Right atrium auricular region (tissue), 2 donors: ENCODE results near the gene ERCC6. TPM values are rescaled to one million over a fixed set of nuclear protein-coding genes. Genes with fewer than 3 reads are reported as not detected.

ENCODE experiments used
- DNase-seq: peaks from one replicate; pipeline ENCODE4 v3.0.0-alpha.2; 2019; ENCODE audit warnings: low spot score
- H3K27ac ChIP-seq, 2 donors: fragments of 200-600 bp; sonication (generic); 1 replicate in 1 of 2; 2 replicates in 1 of 2; pipeline ENCODE4 v1.5.1; 2016 to 2019
- H3K27me3 ChIP-seq, 2 donors: fragments of 200-600 bp; sonication (generic); one replicate each; pipeline versions ENCODE4 v1.5.1 to v1.6.0; 2017 to 2019
- H3K36me3 ChIP-seq: fragments of 200-600 bp; sonication (generic); one replicate; pipeline ENCODE4 v1.5.1; 2016
- H3K4me1 ChIP-seq, 2 donors: fragments of 200-600 bp; sonication (generic); one replicate each; pipeline versions ENCODE4 v1.5.1 to v1.6.0; 2017 to 2019
- H3K4me3 ChIP-seq, 2 donors: fragments of 200-600 bp; sonication (generic); 1 replicate in 1 of 2; 2 replicates in 1 of 2; pipeline ENCODE4 v1.5.1; 2017 to 2019; ENCODE audit warnings: mild to moderate bottlenecking in 1 of 2, moderate library complexity in 1 of 2
- H3K9me3 ChIP-seq, 2 donors: fragments of 200-600 bp; sonication (generic); one replicate each; pipeline ENCODE4 v1.5.1; 2019
- CTCF ChIP-seq, 2 donors: fragments of 200-600 bp; sonication (generic); IDR thresholded peaks; one replicate each; pipeline ENCODE4 v1.5.1; 2019; ENCODE audit warnings: antibody characterized with exemption in 2 of 2
- total RNA-seq, 2 donors: library from RNA; depleted of rRNA; stranded (reverse); fragments of >200 nt; gene quantifications; one replicate each; pipeline ENCODE4 v1.1.0, GENCODE V29; 2016

Gene ERCC6
- total RNA-seq, 2 donors from 2014 or later = 11.5 to 12.0 TPM

- H3K4me1 ChIP-seq = no peaks in the 10 kb centered on the region
- DNase-seq = no peak
- H3K27me3 ChIP-seq = no peaks in the 10 kb centered on the region
- no peaks in the 10 kb centered on the region for H3K9me3 ChIP-seq
- TF ChIP-seq CTCF (IDR thresholded peaks at IDR 0.05) = no peak
- peaks cover 5% of the 10 kb centered on the region for H3K36me3 ChIP-seq
- H3K4me3 ChIP-seq = no peak overlapping the region
- H3K27ac ChIP-seq = no peak overlapping the region
Measured at GRCh38 chr10:49500412-49500811, 38.5 kb downstream of the ERCC6 start.

DNA sequence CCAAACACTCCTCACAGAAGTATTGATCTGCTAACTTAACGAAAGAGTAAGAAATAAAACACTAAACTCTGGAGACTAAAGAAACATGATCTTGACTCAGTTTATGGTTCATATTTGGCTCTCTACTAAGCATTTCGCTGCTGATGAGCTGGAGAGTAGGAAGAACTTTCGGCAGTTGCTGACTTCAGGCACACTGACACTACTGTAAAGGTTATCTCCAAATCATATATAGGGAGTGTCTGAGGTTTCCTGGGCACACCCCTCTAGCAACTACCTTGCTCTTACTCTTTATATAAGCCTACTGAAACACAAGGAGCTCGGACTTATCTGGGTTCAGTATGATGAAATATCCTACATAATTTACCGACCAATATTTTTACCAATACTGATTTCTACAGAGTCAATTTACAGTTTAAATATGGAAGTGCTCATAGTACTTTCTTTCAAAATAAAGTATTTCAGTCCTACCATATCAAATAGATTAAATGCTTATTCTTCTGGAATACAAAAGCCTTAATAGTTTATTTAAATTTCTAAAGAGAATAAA lies 39.5 kb downstream of the ERCC6 start:
- no peaks in the 10 kb centered on the region for H3K4me1 ChIP-seq
- no peak for DNase-seq
- H3K4me3 ChIP-seq = no peak overlapping the region
- H3K36me3 ChIP-seq = no peaks in the 10 kb centered on the region
- no peak for TF ChIP-seq CTCF (IDR thresholded peaks at IDR 0.05)
- no peak overlapping the region for H3K27ac ChIP-seq
- no peaks in the 10 kb centered on the region for H3K9me3 ChIP-seq
- no peaks in the 10 kb centered on the region for H3K27me3 ChIP-seq

DNA sequence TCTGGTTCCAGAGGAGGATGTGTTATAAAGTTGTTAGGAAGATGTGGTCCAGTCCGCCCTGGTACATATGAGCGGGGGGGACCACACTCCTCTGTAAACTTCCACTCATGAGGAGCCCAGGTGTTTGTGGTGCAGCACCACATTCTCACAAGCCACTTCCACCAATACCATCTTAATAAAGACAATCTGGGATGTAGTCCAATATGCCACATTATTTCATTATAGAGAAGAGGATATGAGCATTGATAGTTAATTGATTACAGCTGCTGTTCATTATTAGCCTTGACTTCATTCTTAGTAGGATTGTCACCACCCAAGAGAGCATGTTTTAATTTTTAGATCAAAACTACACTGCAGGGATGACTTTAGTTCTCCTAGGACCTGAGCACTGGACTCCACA lies 40.5 kb downstream of the ERCC6 start:
- no peak for TF ChIP-seq CTCF (IDR thresholded peaks at IDR 0.05)
- DNase-seq = no peak
- H3K36me3 ChIP-seq = no peaks in the 10 kb centered on the region
- H3K27ac ChIP-seq = no peak overlapping the region
- H3K9me3 ChIP-seq = no peaks in the 10 kb centered on the region
- H3K4me1 ChIP-seq = no peaks in the 10 kb centered on the region
- no peaks in the 10 kb centered on the region for H3K27me3 ChIP-seq
- H3K4me3 ChIP-seq = no peak overlapping the region

DNA sequence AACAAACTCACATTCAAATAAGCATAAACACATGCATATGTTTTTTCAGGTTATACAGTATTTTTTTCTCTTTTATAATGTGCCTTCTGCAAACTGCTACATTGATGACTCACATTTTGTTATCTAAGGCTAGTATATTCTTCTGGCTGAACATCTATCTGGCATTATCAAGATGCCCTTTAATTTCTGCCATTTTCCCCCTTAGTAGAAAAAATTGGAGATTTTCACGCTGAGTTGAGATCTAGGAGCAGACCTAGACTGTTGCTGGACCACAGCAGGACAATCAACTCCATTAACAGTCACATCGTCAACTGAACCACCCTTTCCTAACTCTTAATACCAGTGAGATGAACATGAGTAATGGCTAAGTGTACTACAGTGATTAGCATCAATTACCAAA lies 41.6 kb downstream of the ERCC6 start:
- no peak for TF ChIP-seq CTCF (IDR thresholded peaks at IDR 0.05)
- DNase-seq = no peak
- H3K27ac ChIP-seq = no peak overlapping the region
- H3K4me3 ChIP-seq = no peak overlapping the region
- H3K9me3 ChIP-seq = no peaks in the 10 kb centered on the region
- no peaks in the 10 kb centered on the region for H3K4me1 ChIP-seq
- no peaks in the 10 kb centered on the region for H3K27me3 ChIP-seq
- no peaks in the 10 kb centered on the region for H3K36me3 ChIP-seq

- Histone ChIP-seq H3K4me1 (no peaks in the 10 kb centered on the region), H3K9me3 (no peaks in the 10 kb centered on the region), H3K27me3 (no peaks in the 10 kb centered on the region), H3K4me3 (no peak overlapping the region), H3K36me3 (no peaks in the 10 kb centered on the region), H3K27ac (no peak overlapping the region)
- no peak for TF ChIP-seq CTCF (IDR thresholded peaks at IDR 0.05)
- DNase-seq = no peak
Measured at GRCh38 chr10:49488056-49488717, 50.7 kb downstream of the ERCC6 start.

GRCh38 chr10:49486738-49487137 lies 52.2 kb downstream of the ERCC6 start:
- H3K27me3 ChIP-seq = no peaks in the 10 kb centered on the region
- H3K9me3 ChIP-seq = no peaks in the 10 kb centered on the region
- H3K4me1 ChIP-seq = no peaks in the 10 kb centered on the region
- H3K4me3 ChIP-seq = no peak overlapping the region
- no peak for TF ChIP-seq CTCF (IDR thresholded peaks at IDR 0.05)
- DNase-seq = no peak
- H3K36me3 ChIP-seq = no peaks in the 10 kb centered on the region
- no peak overlapping the region for H3K27ac ChIP-seq
